ENCODE data around the gene SARDH.
"Not testable (repeated sequence)": the region's sequence is repeated elsewhere in the genome, so short reads cannot be mapped to it uniquely, and the experiment has no call there.

Gene SARDH

GRCh38 chr9:133754688-133755227 lies 16.6 kb upstream of the SARDH start:
- DNase-seq = no peak

- DNase-seq = no peak
Measured at GRCh38 chr9:133754187-133754586, 16.0 kb upstream of the SARDH start.

- no peak for DNase-seq
Measured at GRCh38 chr9:133752739-133753446, 14.7 kb upstream of the SARDH start.

- no peak for DNase-seq
Measured at GRCh38 chr9:133750982-133751649, 13.0 kb upstream of the SARDH start.

GRCh38 chr9:133747309-133747708 lies 9.2 kb upstream of the SARDH start:
- DNase-seq = no peak

GRCh38 chr9:133744528-133744927 lies 6.4 kb upstream of the SARDH start:
- DNase-seq = not testable (repeated sequence)

- peak; percentile 78 for DNase-seq
Measured at GRCh38 chr9:133742849-133743444, 4.8 kb upstream of the SARDH start.

GRCh38 chr9:133742251-133742650 lies 4.1 kb upstream of the SARDH start:
- no peak for DNase-seq

GRCh38 chr9:133741716-133742115 lies 3.6 kb upstream of the SARDH start:
- no peak for DNase-seq

- no peak for DNase-seq
Measured at GRCh38 chr9:133740911-133741310, 2.8 kb upstream of the SARDH start.

GRCh38 chr9:133739408-133740280 lies 1.5 kb upstream of the SARDH start:
- no peak for DNase-seq

GRCh38 chr9:133738640-133739225 lies 581 bp upstream of the SARDH start:
- DNase-seq = no peak

- DNase-seq = no peak
Measured at GRCh38 chr9:133737071-133737773, 930 bp downstream of the SARDH start.

GRCh38 chr9:133735931-133736330 lies 2.2 kb downstream of the SARDH start:
- no peak for DNase-seq

- no peak for DNase-seq
Measured at GRCh38 chr9:133735415-133735775, 2.8 kb downstream of the SARDH start.

- no peak for DNase-seq
Measured at GRCh38 chr9:133734590-133735414, 3.4 kb downstream of the SARDH start.

- no peak for DNase-seq
Measured at GRCh38 chr9:133733796-133734533, 4.2 kb downstream of the SARDH start.

GRCh38 chr9:133733421-133733795 lies 4.7 kb downstream of the SARDH start:
- DNase-seq = no peak

GRCh38 chr9:133732639-133733408 lies 5.3 kb downstream of the SARDH start:
- DNase-seq = no peak
